A549 (cell line): ENCODE data around the gene ROS1.

Experiments
- ATOH8 ChIP-seq: fragments of 250-450 bp; sonication (Bioruptor Pico); IDR thresholded peaks from 2 replicates; pipeline ENCODE4 v1.5.0; 2020; ENCODE audit warnings: low read depth, mild to moderate bottlenecking, moderate library complexity
- CEBPB ChIP-seq, 2 experiments: fragments of >200 bp in 1 of 2; sonication (Bioruptor Twin) in 1 of 2; formaldehyde crosslinking in 1 of 2; IDR thresholded peaks; 2 replicates each; pipeline ENCODE4 v1.6.1; 2012 to 2016
- CHD2 ChIP-seq: fragments of 150-350 bp; IDR thresholded peaks from 2 replicates; pipeline ENCODE4 v1.6.1; 2014; ENCODE audit warnings: low read length; ENCODE audit not compliant: partially characterized antibody
- CTCF ChIP-seq: fragments of >200 bp; sonication (Bioruptor Twin); formaldehyde crosslinking; IDR thresholded peaks from 3 replicates; pipeline ENCODE4 v1.5.1; 2016
- EHMT2 ChIP-seq: fragments of 200-600 bp; sonication (generic); IDR thresholded peaks from 2 replicates; pipeline ENCODE4 v1.6.1; 2016; ENCODE audit warnings: antibody characterized with exemption, low read depth, mild to moderate bottlenecking, moderate library complexity
- EP300 ChIP-seq, 2 experiments: fragments of >200 bp; sonication (Bioruptor Twin); formaldehyde crosslinking; IDR thresholded peaks; 2 replicates in 1 of 2; 3 replicates in 1 of 2; pipeline ENCODE4 v1.6.1; 2016 to 2017
- ESRRA ChIP-seq: fragments of 150-350 bp; IDR thresholded peaks from 2 replicates; pipeline ENCODE4 v1.6.1; 2014; ENCODE audit warnings: mild to moderate bottlenecking, low read length, borderline replicate concordance
- HOXA7 ChIP-seq: fragments of 250-450 bp; sonication (Bioruptor Pico); IDR thresholded peaks from 2 replicates; pipeline ENCODE4 v1.5.0; 2020; ENCODE audit warnings: mild to moderate bottlenecking, moderate library complexity
- POLR2A ChIP-seq: IDR thresholded peaks from 2 replicates; pipeline ENCODE4 v1.6.1; 2012; ENCODE audit warnings: mild to moderate bottlenecking, low read length
- RAD21 ChIP-seq, 2 experiments: fragments of >200 bp in 1 of 2; sonication (Bioruptor Twin) in 1 of 2; formaldehyde crosslinking in 1 of 2; IDR thresholded peaks in 1 of 2; conservative IDR thresholded peaks in 1 of 2; 2 replicates in 1 of 2; 3 replicates in 1 of 2; pipeline ENCODE4 v1.6.1; 2012 to 2018; ENCODE audit warnings: inconsistent platforms in 1 of 2
- REST ChIP-seq: fragments of 200-600 bp; sonication (generic); IDR thresholded peaks from 2 replicates; pipeline ENCODE4 v1.6.1; 2016; ENCODE audit warnings: antibody characterized with exemption, mild to moderate bottlenecking, moderate library complexity
- RFX5 ChIP-seq: fragments of 450-650 bp; IDR thresholded peaks from 2 replicates; pipeline ENCODE4 v1.7.1; 2014; ENCODE audit warnings: antibody characterized with exemption, mild to moderate bottlenecking, moderate library complexity
- SMC3 ChIP-seq: fragments of >200 bp; sonication (Bioruptor Twin); formaldehyde crosslinking; IDR thresholded peaks from 3 replicates; pipeline ENCODE4 v1.6.1; 2018; ENCODE audit warnings: inconsistent platforms
- USF2 ChIP-seq: fragments of 450-650 bp; IDR thresholded peaks from 2 replicates; pipeline ENCODE4 v1.6.1; 2014; ENCODE audit warnings: antibody characterized with exemption

- no peak for TF ChIP-seq CTCF
- TF ChIP-seq REST: no peak
- TF ChIP-seq HOXA7: no peak
- TF ChIP-seq RAD21 (conservative IDR thresholded peaks at IDR 0.05 in 1 of 2, IDR thresholded peaks at IDR 0.05 in 1 of 2): no peak
- no peak for TF ChIP-seq SMC3
- TF ChIP-seq EP300 (IDR thresholded peaks at IDR 0.05): no peak
- TF ChIP-seq ATOH8 (CRISPR knock-in tag): no peak
- TF ChIP-seq POLR2A: no peak
- TF ChIP-seq ESRRA: no peak
- TF ChIP-seq EHMT2: no peak
- no peak for TF ChIP-seq USF2
- TF ChIP-seq CHD2: no peak
- TF ChIP-seq RFX5: no peak
- no peak for TF ChIP-seq CEBPB (IDR thresholded peaks at IDR 0.05)
These were observed 66.2 kb downstream of the ROS1 start for GRCh38 chr6:117359581-117359980.
